SHP77 treated with DMSO at 0.1 percent for 48 hours (cell line): ENCODE data around the gene NF2.
"Not testable (repeated sequence)": the region's sequence is repeated elsewhere in the genome, so short reads cannot be mapped to it uniquely, and the experiment has no call there.

ENCODE experiments used
- DNase-seq: peaks from one replicate; lab custom pipeline; 2025; lab: John Stamatoyannopoulos, UW

The NF2 gene

GRCh38 chr22:29603358-29604075 is at the start of gene NF2:
TSS of gene NF2 (plus strand) at chr22:29603633. CDS start at chr22:29603999, 366 bp downstream.
- DNase-seq, result peak; percentile 95

DNA sequence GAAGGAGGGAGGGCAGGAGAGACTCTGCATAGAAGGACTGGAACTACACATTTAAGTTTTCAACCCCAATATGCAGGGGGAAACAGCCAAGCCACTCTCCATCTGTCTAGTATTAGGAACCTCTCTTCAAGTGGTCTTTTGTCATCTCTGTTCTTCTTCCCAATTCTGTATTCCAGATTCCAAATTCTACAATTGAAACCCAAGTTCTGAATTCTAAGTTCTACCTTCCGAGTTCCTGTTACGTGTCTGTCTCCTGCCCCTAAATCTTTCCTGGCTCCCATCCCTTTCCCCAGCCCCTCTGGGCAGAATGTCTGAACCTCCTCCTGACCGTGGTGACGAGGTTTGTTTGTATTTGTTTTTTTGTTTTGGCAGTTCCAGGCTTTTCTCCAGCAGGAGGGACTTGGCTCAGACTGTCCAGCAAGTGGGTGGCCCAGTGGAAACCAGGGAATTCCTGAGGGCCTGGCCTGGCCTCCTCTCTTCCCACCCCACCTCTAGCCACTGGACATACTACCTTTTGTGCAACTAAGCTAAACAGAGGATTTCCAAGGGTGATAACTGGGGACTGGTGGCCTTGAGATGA is 48.3 kb upstream of the NF2 start:
- no peak for DNase-seq

DNA sequence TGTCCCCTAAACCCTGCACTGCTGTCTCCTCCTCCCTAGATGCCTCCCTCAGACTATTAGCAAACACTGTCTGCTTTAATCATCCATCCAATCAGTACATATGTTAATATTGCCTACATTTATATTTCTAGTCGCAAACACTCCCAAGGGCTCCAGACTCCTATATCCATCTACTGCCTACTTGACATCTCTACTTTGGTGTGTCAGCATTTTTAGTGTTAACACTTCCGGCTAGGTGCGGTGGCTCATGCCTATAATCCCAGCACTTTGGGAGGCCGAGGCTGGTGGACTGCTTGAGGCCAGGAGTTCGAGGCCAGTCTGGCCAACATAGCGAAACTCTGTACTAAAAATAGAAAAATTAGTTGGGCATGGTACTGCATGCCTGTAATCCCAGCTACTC is 44.4 kb upstream of the NF2 start:
- no peak for DNase-seq

DNA sequence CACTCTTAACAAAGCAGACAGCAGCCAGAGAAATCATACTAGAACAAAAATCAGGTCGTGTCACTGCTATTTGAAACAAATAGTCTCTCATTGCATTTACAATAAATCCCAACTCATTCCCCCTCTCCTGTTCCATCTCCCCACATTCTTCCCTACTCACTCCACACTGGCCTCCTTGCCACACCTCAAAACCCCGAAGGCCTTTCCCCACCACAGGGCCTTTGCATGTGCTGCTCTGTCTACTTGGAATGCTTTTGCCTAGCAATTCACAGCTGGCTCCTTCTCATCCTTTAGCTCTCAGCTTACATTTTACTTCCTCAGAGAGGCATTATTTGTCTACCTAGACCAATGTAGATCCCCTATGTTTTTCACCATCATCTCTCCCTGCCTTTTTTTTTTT is 43.6 kb upstream of the NF2 start:
- DNase-seq, result no peak

DNA sequence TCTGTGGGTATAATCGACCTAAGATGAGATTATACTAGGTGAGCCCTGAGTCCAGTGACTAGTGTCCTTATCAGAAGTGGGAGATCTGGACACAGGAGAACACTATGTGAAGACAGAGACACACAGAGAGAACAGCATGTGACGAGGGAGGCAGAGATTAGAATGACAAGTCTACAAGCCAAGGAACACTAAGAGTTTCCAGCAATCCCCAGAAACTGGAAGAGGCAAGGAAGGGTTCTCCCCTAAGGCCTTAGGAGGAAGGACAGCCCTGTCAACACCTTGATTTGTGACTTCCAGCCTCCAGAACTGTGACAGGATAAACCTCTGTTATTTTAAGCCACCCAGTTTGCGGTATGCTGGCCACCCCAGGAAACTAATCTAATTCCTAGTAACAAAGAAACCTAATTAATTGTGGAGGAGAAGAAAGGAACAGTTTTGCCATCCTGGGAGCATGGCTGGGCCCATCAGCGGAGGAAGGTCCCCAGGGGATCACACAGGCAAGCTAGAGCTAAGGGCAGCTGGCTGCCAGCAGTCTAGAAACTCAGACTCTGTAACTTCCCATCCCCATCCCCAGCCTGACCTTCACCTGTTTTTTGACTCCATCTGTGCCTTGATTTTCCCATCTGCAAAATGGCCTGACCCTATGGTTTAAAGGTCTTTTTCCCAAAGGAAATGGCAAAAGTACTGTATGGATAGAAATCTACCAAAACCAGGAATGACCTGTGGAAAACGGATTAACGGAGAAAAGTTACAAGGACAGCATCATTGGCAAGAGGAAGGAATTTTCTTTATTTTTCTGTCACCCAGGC is 39.6 kb upstream of the NF2 start:
- no peak for DNase-seq

GRCh38 chr22:29566513-29566912 is 36.9 kb upstream of the NF2 start:
- DNase-seq, result not testable (repeated sequence)

GRCh38 chr22:29567338-29567737 is 36.1 kb upstream of the NF2 start:
- no peak for DNase-seq

GRCh38 chr22:29569011-29569678 is 34.3 kb upstream of the NF2 start:
- DNase-seq, result no peak

- DNase-seq, result no peak
These were observed 33.0 kb upstream of the NF2 start for GRCh38 chr22:29570456-29570855.

- DNase-seq, result no peak
These were observed 32.4 kb upstream of the NF2 start for GRCh38 chr22:29570912-29571549.

DNA sequence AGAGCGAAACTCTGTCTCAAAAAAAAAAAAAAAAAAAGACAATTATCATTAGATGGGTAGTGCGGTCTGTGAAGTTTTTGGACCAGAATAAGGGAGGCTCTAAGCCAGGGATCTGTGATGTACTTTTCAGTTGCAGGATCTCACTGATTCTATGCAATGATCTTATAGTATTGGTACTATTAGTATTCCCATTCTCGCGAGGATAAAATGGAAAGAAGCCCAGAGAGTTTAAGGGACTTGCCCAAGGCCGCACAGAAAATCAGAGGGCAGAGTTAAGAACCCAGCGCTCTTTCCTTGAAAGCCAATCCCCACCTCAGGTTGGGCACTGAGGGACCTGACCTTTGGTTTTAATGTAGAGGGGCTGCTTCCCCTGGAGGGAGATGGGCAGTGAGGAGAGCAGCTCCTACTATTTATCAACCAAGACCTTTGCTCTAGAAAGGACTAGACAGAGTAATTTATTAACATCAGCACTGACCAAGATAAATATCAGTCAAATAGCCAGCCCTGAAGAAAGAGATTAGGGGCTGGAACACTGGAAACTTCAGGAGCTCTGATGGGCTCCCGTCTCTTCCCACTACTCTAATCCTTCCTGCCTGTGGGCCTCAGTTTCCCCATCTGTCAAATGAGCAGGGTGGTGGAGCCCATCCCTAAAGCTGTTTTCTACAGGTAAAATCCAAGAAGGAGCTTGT is 28.5 kb upstream of the NF2 start:
- DNase-seq, result no peak

DNA sequence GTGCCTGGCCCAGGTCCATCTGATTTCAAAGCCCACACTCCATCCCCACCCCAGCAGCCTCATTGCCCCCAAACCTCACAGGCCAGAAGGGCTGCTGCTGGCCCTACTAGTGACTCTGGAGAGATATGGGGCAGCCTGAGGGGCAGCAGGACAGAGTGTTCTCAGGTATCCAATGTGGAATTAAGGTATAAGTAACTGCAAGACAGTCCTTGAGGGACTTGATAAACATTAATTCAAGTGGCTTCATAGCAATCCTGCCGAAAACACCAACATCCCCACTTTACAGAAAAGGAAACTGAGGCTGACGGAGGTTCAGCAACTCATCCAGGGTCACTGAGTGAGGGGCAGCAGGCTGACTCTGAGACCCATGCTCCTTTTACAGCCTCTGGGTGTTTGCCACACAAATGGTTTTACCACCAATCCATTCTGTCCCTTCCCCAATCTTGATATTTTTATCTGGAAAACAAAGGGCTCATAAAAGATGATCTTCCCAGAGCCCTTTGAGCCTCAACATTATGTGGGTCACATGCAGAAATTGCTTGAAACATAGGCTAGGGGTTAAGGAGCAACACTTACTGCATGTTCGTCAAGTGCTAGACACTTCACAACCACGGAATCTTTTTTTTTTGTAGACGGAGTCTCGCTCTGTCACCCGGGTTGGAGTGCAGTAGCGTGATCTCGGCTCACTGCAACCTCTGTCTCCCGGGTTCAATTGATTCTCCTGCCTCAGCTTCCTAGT is 24.8 kb upstream of the NF2 start:
- no peak for DNase-seq

DNA sequence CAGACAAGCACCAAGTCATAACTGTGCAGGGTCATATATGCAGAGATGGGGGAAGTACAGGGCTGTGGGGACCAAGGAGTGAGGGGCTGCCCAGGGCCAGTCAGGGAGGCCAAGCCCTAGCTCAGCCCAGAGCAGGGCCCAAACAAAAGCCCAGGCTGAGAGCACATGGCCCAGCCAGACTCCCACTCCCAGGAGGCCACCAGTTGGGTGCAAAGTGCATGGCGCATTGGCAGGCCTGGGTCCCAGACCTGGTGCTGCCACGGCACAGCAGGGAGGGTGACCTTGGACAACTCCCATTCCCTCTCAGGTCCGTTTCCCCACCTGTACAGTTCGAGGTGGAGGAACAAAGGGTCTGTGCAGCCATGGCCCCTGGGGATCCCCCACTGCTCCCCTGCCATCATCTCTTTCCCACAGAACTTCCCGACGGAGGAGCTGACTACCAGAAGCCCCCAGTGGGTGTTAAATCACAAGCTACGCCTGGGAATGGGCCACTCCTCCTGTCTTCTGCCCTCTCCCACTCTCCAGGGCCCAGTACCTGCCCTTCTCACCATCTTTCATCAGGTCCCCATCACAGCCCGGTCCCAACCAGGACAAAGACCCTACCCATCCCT is 23.1 kb upstream of the NF2 start:
- DNase-seq, result no peak

- DNase-seq, result peak; percentile 14
These were observed 21.6 kb upstream of the NF2 start for GRCh38 chr22:29581799-29582198.

- DNase-seq, result no peak
These were observed 18.5 kb upstream of the NF2 start for GRCh38 chr22:29584975-29585374.

GRCh38 chr22:29586193-29586705 is 17.2 kb upstream of the NF2 start:
- not testable (repeated sequence) for DNase-seq

- DNase-seq, result no peak
These were observed 15.3 kb upstream of the NF2 start for GRCh38 chr22:29587938-29588699.

DNA sequence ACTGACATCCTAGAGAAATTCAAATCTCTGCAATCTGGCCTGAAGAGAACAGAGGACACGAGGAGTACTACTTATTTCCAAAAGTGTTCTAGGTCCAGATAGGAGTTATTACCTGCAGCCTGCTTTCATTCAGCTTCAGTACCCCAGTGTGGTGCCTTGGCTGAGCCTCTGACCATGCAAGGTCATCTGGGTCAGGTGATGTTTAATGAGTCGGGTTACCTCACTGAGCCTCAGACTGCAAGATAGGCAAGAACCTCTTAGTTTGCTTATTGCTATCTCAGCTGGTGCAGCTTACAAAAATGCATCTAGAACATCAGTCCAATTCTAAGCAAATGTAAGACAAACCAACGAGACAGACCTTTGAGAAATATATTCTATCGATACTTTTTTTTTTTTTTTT is 9.5 kb upstream of the NF2 start:
- no peak for DNase-seq

- not testable (repeated sequence) for DNase-seq
These were observed 9.0 kb upstream of the NF2 start for GRCh38 chr22:29594447-29594846.
